ENCODE results near the gene COL1A1.

COL1A1 gene

GRCh38 chr17:50165466-50165865, 36.0 kb downstream of the COL1A1 start:
- no peak for TF ChIP-seq EZH2 (IDR thresholded peaks at IDR 0.05)
- TF ChIP-seq FOXP2 (optimal IDR thresholded peaks at IDR 0.05; ENCODE audit: control extremely low read depth, extremely low read length, insufficient read depth): no peak
- no peak for TF ChIP-seq POLR2AphosphoS5 (IDR thresholded peaks at IDR 0.05; ENCODE audit: borderline replicate concordance, low read depth, low read length)
- Histone ChIP-seq H3K9ac (ENCODE audit: insufficient read length) (no peak overlapping the region), H3K27ac (no peak overlapping the region), H3K4me3 (no peak overlapping the region), H3K9me3 (ENCODE audit: low read depth, low read length) (no peaks in the 10 kb centered on the region), H3K36me3 (ENCODE audit: insufficient read depth, low read length) (no peaks in the 10 kb centered on the region)
- no peak for DNase-seq (ENCODE audit: low read depth, low spot score)

GRCh38 chr17:50165066-50165465, 36.4 kb downstream of the COL1A1 start:
- no peak overlapping the region for H3K4me3 ChIP-seq
- no peaks in the 10 kb centered on the region for H3K9me3 ChIP-seq (ENCODE audit: low read depth, low read length)
- H3K27ac ChIP-seq: no peak overlapping the region
- TF ChIP-seq FOXP2 (optimal IDR thresholded peaks at IDR 0.05; ENCODE audit: control extremely low read depth, extremely low read length, insufficient read depth) (no peak), POLR2AphosphoS5 (IDR thresholded peaks at IDR 0.05; ENCODE audit: borderline replicate concordance, low read depth, low read length) (no peak), EZH2 (IDR thresholded peaks at IDR 0.05) (no peak)
- DNase-seq (ENCODE audit: low read depth, low spot score): no peak
- no peaks in the 10 kb centered on the region for H3K36me3 ChIP-seq (ENCODE audit: insufficient read depth, low read length)
- no peak overlapping the region for H3K9ac ChIP-seq (ENCODE audit: insufficient read length)

GRCh38 chr17:50164697-50164988, 36.8 kb downstream of the COL1A1 start:
- TF ChIP-seq POLR2AphosphoS5 (IDR thresholded peaks at IDR 0.05; ENCODE audit: borderline replicate concordance, low read depth, low read length) (no peak), FOXP2 (optimal IDR thresholded peaks at IDR 0.05; ENCODE audit: control extremely low read depth, extremely low read length, insufficient read depth) (no peak), EZH2 (IDR thresholded peaks at IDR 0.05) (no peak)
- Histone ChIP-seq H3K27ac (no peak overlapping the region), H3K9me3 (ENCODE audit: low read depth, low read length) (no peaks in the 10 kb centered on the region), H3K4me3 (no peak overlapping the region), H3K9ac (ENCODE audit: insufficient read length) (no peak overlapping the region), H3K36me3 (ENCODE audit: insufficient read depth, low read length) (no peaks in the 10 kb centered on the region)
- no peak for DNase-seq (ENCODE audit: low read depth, low spot score)

GRCh38 chr17:50163843-50164696, 37.4 kb downstream of the COL1A1 start:
- Histone ChIP-seq H3K36me3 (ENCODE audit: insufficient read depth, low read length) (no peaks in the 10 kb centered on the region), H3K9ac (ENCODE audit: insufficient read length) (no peak overlapping the region), H3K27ac (no peak overlapping the region), H3K4me3 (no peak overlapping the region), H3K9me3 (ENCODE audit: low read depth, low read length) (no peaks in the 10 kb centered on the region)
- no peak for DNase-seq (ENCODE audit: low read depth, low spot score)
- TF ChIP-seq EZH2 (IDR thresholded peaks at IDR 0.05) (no peak), FOXP2 (optimal IDR thresholded peaks at IDR 0.05; ENCODE audit: control extremely low read depth, extremely low read length, insufficient read depth) (no peak), POLR2AphosphoS5 (IDR thresholded peaks at IDR 0.05; ENCODE audit: borderline replicate concordance, low read depth, low read length) (no peak)

DNA sequence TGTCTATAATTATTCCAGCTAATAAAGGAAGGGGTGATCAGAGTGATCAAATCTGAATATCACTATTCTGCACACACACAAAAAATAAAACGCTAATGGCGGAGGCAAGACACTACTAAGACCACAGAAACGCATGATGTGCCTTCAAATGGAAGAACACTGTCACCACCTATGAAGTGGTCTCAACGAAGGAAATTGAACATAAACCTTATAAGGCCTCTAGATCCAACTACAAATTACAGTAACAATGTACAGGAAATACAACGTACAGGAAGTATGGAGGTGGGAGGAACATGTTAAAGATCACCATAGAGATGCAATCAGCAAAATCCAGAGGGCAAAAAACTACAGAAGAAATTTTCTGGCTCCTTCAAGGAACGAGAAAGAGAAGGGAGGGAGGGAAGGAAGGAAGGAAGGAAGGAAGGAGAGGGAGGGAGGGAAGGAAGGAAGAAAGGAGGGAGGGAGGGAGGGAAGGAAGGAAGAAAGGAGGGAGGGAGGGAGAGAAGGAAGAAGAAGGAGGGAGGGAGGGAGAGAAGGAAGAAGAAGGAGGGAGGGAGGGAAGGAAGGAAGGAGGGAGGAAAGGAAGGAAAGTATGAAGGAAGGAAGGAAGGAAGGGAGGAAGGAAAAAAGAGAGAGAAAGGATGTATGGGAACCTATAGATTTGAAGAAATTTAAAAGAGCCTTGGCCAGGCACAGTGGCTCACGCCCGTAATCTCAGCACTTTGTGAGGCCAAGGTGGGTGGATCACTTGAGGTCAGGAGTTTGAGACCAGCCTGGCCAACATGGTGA, 38.8 kb downstream of the COL1A1 start:
- no peak overlapping the region for H3K4me3 ChIP-seq
- TF ChIP-seq EZH2 (IDR thresholded peaks at IDR 0.05) (no peak), POLR2AphosphoS5 (IDR thresholded peaks at IDR 0.05; ENCODE audit: borderline replicate concordance, low read depth, low read length) (no peak), FOXP2 (optimal IDR thresholded peaks at IDR 0.05; ENCODE audit: control extremely low read depth, extremely low read length, insufficient read depth) (no peak)
- peak overlapping the region; percentile 80 for H3K27ac ChIP-seq
- no peaks in the 10 kb centered on the region for H3K36me3 ChIP-seq (ENCODE audit: insufficient read depth, low read length)
- no peak overlapping the region for H3K9ac ChIP-seq (ENCODE audit: insufficient read length)
- DNase-seq (ENCODE audit: low read depth, low spot score): peak; percentile 30
- H3K9me3 ChIP-seq (ENCODE audit: low read depth, low read length): no peaks in the 10 kb centered on the region

- Histone ChIP-seq H3K4me3 (peak overlapping the region; percentile 74), H3K36me3 (ENCODE audit: insufficient read depth, low read length) (no peaks in the 10 kb centered on the region), H3K9me3 (ENCODE audit: low read depth, low read length) (no peaks in the 10 kb centered on the region), H3K27ac (peak overlapping the region; percentile 80), H3K9ac (ENCODE audit: insufficient read length) (no peak overlapping the region)
- no peak for DNase-seq (ENCODE audit: low read depth, low spot score)
- TF ChIP-seq EZH2 (IDR thresholded peaks at IDR 0.05) (no peak), FOXP2 (optimal IDR thresholded peaks at IDR 0.05; ENCODE audit: control extremely low read depth, extremely low read length, insufficient read depth) (no peak), POLR2AphosphoS5 (IDR thresholded peaks at IDR 0.05; ENCODE audit: borderline replicate concordance, low read depth, low read length) (no peak)
Observed at GRCh38 chr17:50161911-50162288, 39.5 kb downstream of the COL1A1 start.

- no peak overlapping the region for H3K27ac ChIP-seq
- H3K9me3 ChIP-seq (ENCODE audit: low read depth, low read length): no peaks in the 10 kb centered on the region
- H3K4me3 ChIP-seq: peak overlapping the region; percentile 74
- H3K36me3 ChIP-seq (ENCODE audit: insufficient read depth, low read length): no peaks in the 10 kb centered on the region
- TF ChIP-seq EZH2 (IDR thresholded peaks at IDR 0.05) (no peak), FOXP2 (optimal IDR thresholded peaks at IDR 0.05; ENCODE audit: control extremely low read depth, extremely low read length, insufficient read depth) (peak; percentile 73), POLR2AphosphoS5 (IDR thresholded peaks at IDR 0.05; ENCODE audit: borderline replicate concordance, low read depth, low read length) (peak; percentile 80)
- H3K9ac ChIP-seq (ENCODE audit: insufficient read length): peak overlapping the region; percentile 14
- peak; percentile 40 for DNase-seq (ENCODE audit: low read depth, low spot score)
Observed at GRCh38 chr17:50161023-50161910, 40.2 kb downstream of the COL1A1 start.

DNA sequence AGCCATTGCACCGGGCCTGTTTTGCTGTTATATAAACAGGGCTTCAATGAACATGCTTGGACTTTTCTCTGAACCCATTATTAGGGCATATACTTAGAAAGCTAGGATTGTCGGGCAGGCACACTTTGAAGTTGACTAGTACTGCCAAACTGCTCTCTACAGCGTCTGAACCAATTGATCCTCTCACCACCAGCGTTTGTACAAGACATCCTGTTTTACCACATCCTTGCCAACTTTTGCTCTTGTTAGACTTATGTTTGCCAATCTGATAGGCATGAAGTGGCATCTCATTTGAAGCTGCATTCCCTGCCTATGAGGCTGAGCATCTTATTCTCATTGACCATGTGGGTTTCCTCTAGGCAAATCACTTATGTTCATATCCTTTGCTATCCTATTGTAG, 43.5 kb downstream of the COL1A1 start:
- TF ChIP-seq POLR2AphosphoS5 (IDR thresholded peaks at IDR 0.05; ENCODE audit: borderline replicate concordance, low read depth, low read length) (no peak), EZH2 (IDR thresholded peaks at IDR 0.05) (no peak), FOXP2 (optimal IDR thresholded peaks at IDR 0.05; ENCODE audit: control extremely low read depth, extremely low read length, insufficient read depth) (no peak)
- DNase-seq (ENCODE audit: low read depth, low spot score): no peak
- Histone ChIP-seq H3K36me3 (ENCODE audit: insufficient read depth, low read length) (no peaks in the 10 kb centered on the region), H3K9me3 (ENCODE audit: low read depth, low read length) (no peaks in the 10 kb centered on the region), H3K4me3 (no peak overlapping the region), H3K9ac (ENCODE audit: insufficient read length) (no peak overlapping the region), H3K27ac (no peak overlapping the region)
